ENCODE measurements around the gene HNRNPA1.

- TF ChIP-seq, protein P1, sequence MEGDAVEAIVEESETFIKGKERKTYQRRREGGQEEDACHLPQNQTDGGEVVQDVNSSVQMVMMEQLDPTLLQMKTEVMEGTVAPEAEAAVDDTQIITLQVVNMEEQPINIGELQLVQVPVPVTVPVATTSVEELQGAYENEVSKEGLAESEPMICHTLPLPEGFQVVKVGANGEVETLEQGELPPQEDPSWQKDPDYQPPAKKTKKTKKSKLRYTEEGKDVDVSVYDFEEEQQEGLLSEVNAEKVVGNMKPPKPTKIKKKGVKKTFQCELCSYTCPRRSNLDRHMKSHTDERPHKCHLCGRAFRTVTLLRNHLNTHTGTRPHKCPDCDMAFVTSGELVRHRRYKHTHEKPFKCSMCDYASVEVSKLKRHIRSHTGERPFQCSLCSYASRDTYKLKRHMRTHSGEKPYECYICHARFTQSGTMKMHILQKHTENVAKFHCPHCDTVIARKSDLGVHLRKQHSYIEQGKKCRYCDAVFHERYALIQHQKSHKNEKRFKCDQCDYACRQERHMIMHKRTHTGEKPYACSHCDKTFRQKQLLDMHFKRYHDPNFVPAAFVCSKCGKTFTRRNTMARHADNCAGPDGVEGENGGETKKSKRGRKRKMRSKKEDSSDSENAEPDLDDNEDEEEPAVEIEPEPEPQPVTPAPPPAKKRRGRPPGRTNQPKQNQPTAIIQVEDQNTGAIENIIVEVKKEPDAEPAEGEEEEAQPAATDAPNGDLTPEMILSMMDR (IDR thresholded peaks at IDR 0.05; ENCODE audit: insufficient read depth, low read length), result no peak
- peak; percentile 49; the same call in 1 of the 2 replicates for TF ChIP-seq POLR2AphosphoS5 (IDR thresholded peaks at IDR 0.05; ENCODE audit: low read depth)
- no peak for TF ChIP-seq GABPA (IDR thresholded peaks at IDR 0.05; ENCODE audit: low read depth)
- TF ChIP-seq SPI1 (IDR thresholded peaks at IDR 0.05; ENCODE audit: borderline replicate concordance, low read depth), result no peak
These were observed 2.5 kb downstream of the HNRNPA1 start for GRCh38 chr12:54282949-54283593.

All from HL-60 (cell line).